Smooth muscle cell (in vitro differentiated cells): ENCODE data around the gene PSME3. TPM values are rescaled to one million over a fixed set of nuclear protein-coding genes. Genes with fewer than 3 reads are reported as not detected.
"Not testable (repeated sequence)": the region's sequence is repeated elsewhere in the genome, so short reads cannot be mapped to it uniquely, and the experiment has no call there.

Source experiments
- DNase-seq: peaks from one replicate; lab custom pipeline; 2025; ENCODE audit not compliant: unreplicated experiment; lab: John Stamatoyannopoulos, UW
- H2AFZ ChIP-seq: fragments of 200-600 bp; sonication (generic); 2 replicates; pipeline ENCODE4 v1.6.0; 2016; ENCODE audit warnings: antibody characterized with exemption, low read depth, mild to moderate bottlenecking
- H3F3A ChIP-seq: fragments of 200-600 bp; sonication (generic); 2 replicates; pipeline ENCODE4 v1.6.0; 2017; ENCODE audit warnings: antibody characterized with exemption, low read depth
- H3K27ac ChIP-seq: fragments of 200-600 bp; sonication (generic); 2 replicates; pipeline ENCODE4 v1.5.1; 2016; ENCODE audit warnings: low read depth, mild to moderate bottlenecking
- H3K27me3 ChIP-seq: fragments of 200-600 bp; sonication (generic); 2 replicates; pipeline ENCODE4 v1.6.1; 2016; ENCODE audit warnings: low read depth, mild to moderate bottlenecking
- H3K36me3 ChIP-seq: fragments of 200-600 bp; sonication (generic); 2 replicates; pipeline ENCODE4 v1.5.1; 2016; ENCODE audit warnings: low read depth
- H3K4me1 ChIP-seq: fragments of 200-600 bp; sonication (generic); 2 replicates; pipeline ENCODE4 v1.5.1; 2016; ENCODE audit warnings: low read depth
- H3K4me2 ChIP-seq: fragments of 200-600 bp; sonication (generic); 2 replicates; pipeline ENCODE4 v1.6.0; 2016; ENCODE audit warnings: mild to moderate bottlenecking
- H3K4me3 ChIP-seq: fragments of 200-600 bp; sonication (generic); 2 replicates; pipeline ENCODE4 v1.5.1; 2016; ENCODE audit warnings: mild to moderate bottlenecking
- H3K79me2 ChIP-seq: fragments of 200-600 bp; sonication (generic); 2 replicates; pipeline ENCODE4 v1.6.0; 2016; ENCODE audit warnings: low read depth, mild to moderate bottlenecking
- H3K9ac ChIP-seq: fragments of 200-600 bp; sonication (generic); 2 replicates; pipeline ENCODE4 v1.6.0; 2016; ENCODE audit warnings: low read depth
- H3K9me3 ChIP-seq: fragments of 200-600 bp; sonication (generic); replicated peaks from 2 replicates; pipeline ENCODE4 v1.5.1; 2016; ENCODE audit warnings: low read depth
- H4K20me1 ChIP-seq: fragments of 200-600 bp; sonication (generic); 2 replicates; pipeline ENCODE4 v1.6.0; 2016; ENCODE audit warnings: low read depth
- WGBS: methylation state at CpG from one replicate; pipeline ENCODE4 v1.1.7; 2016; ENCODE audit warnings: low lambda C conversion rate; 5-methylcytosine and 5-hydroxymethylcytosine counted together
- polyA plus RNA-seq: library from polyadenylated mRNA; unstranded; fragments of >200 nt; fragmentation: Nextera tagmentation; extraction: Ambion mirVana; gene quantifications from 2 replicates; pipeline ENCODE4 v1.2.1, GENCODE V29; 2016
- total RNA-seq: library from RNA; depleted of rRNA; stranded (reverse); fragments of >200 nt; gene quantifications from 2 replicates; pipeline ENCODE4 v1.2.3, GENCODE V29; 2014
- TF ChIP-seq, protein P1 (sequence below): fragments of 200-600 bp; sonication (generic); IDR thresholded peaks from 2 replicates; pipeline ENCODE4 v1.5.1; 2017; ENCODE audit warnings: borderline replicate concordance, mild to moderate bottlenecking, antibody characterized with exemption; ENCODE audit not compliant: insufficient read depth, poor library complexity, severe bottlenecking

The PSME3 gene
- total and polyA plus RNA-seq, 2 experiments from 2014 or later = 67.1 to 85.3 TPM

DNA sequence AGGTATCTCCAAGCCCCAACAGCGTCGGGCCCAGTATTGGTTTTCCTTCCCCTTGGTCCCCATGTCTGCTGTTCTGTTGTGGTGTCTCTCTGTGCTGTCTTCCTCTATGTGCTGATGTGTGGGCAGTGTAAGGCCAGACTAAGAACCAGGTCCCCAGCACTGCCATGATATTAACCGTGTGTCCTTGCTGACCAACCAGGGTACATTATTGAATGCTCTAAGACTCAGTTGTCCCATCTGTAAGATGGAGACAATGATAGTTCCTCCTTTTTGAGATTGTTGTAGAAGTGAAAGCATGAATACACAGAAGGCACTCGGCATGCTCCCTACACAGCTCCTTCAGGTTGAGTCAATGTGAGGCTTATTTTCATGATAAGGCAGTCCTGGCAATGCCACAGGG, 38.5 kb downstream of the PSME3 start:
- TF ChIP-seq, protein P1, sequence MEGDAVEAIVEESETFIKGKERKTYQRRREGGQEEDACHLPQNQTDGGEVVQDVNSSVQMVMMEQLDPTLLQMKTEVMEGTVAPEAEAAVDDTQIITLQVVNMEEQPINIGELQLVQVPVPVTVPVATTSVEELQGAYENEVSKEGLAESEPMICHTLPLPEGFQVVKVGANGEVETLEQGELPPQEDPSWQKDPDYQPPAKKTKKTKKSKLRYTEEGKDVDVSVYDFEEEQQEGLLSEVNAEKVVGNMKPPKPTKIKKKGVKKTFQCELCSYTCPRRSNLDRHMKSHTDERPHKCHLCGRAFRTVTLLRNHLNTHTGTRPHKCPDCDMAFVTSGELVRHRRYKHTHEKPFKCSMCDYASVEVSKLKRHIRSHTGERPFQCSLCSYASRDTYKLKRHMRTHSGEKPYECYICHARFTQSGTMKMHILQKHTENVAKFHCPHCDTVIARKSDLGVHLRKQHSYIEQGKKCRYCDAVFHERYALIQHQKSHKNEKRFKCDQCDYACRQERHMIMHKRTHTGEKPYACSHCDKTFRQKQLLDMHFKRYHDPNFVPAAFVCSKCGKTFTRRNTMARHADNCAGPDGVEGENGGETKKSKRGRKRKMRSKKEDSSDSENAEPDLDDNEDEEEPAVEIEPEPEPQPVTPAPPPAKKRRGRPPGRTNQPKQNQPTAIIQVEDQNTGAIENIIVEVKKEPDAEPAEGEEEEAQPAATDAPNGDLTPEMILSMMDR = no peak
- H3K4me1 ChIP-seq = no peaks in the 10 kb centered on the region
- DNase-seq = no peak

DNA sequence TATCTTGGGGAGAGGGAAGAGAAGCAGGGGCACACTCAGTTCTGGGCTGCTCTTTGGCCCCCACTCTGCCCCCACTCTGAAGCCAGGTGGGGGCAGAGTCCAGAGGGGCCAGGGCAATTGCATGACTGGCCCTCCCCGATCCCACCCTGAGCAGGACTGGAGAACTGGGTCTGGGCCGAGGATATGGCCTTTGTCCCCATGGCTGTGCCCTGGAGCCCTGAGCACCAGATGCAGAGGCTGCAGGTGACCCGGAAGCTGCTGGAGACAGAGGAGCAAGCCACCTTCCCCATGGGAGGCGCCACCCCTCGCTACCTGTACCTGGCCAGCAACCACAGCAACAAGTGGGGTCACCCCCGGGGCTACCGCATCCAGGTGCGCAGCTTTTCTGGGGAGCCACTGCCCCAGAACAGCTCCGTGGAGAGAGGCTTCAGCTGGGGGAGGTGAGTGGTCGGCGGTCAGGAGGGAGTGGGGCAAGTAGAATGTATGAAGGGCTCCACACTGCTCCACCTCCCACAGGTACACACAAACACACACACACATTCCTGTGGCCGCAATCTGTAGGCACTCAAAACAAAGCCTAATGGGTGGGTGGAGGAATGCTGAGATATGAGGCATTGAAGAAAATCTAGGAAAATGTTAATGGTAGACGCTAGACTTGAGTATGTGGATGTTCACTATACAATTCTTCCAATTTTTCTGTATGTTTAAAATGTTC, 39.2 kb downstream of the PSME3 start:
- H3K4me2 ChIP-seq = no peak overlapping the region

More for the DNA sequence above, 38.5 kb downstream of the PSME3 start:
- Histone ChIP-seq H3K27ac (no peak overlapping the region), H3K4me2 (no peak overlapping the region), H3K9ac (no peak overlapping the region), H2AFZ (no peak overlapping the region), H3K4me3 (no peak overlapping the region), H3K36me3 (no peaks in the 10 kb centered on the region), H4K20me1 (no peaks in the 10 kb centered on the region), H3K9me3 (peaks cover 6% of the 10 kb centered on the region), H3F3A (no peaks in the 10 kb centered on the region), H3K27me3 (peaks cover 5% of the 10 kb centered on the region), H3K79me2 (no peaks in the 10 kb centered on the region)
- WGBS = 97% methylated on average over 4 of the region's 4 CpGs

DNA sequence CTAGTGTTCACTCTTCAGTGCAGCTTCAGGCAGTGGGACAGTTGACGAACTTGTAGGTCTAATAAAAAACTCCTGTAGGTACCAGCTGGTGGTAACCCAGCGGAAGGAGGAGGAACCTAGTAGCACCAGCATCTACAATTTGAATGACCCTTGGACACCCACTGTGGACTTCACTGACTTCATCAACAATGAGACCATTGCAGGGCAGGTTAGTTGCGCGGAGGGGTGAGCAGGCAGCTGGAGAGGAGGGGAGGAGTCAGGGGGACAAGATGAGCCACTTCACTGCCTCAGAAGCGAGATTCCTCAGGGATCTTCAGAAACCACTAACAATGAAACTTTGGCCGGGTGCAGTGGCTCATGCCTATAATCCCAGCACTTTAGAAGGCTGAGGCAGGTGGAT, 40.1 kb downstream of the PSME3 start:
- 79% methylated on average over 6 of the region's 6 CpGs for WGBS
- TF ChIP-seq, protein P1 = no peak
- H3K4me1 ChIP-seq = no peaks in the 10 kb centered on the region
- DNase-seq = no peak
- no peak overlapping the region for H2AFZ ChIP-seq
- H3K27me3 ChIP-seq = peaks cover 21% of the 10 kb centered on the region
- no peak overlapping the region for H3K9ac ChIP-seq
- no peaks in the 10 kb centered on the region for H4K20me1 ChIP-seq
- peaks cover 6% of the 10 kb centered on the region for H3K9me3 ChIP-seq
- H3K4me3 ChIP-seq = no peak overlapping the region
- H3F3A ChIP-seq = no peaks in the 10 kb centered on the region
- H3K36me3 ChIP-seq = no peaks in the 10 kb centered on the region
- H3K79me2 ChIP-seq = no peaks in the 10 kb centered on the region
- H3K27ac ChIP-seq = no peak overlapping the region
- H3K4me2 ChIP-seq = no peak overlapping the region

More for the DNA sequence above, 39.2 kb downstream of the PSME3 start:
- H3K79me2 ChIP-seq = no peaks in the 10 kb centered on the region
- no peaks in the 10 kb centered on the region for H3K4me1 ChIP-seq
- no peaks in the 10 kb centered on the region for H4K20me1 ChIP-seq
- WGBS = 87% methylated on average over 11 of the region's 13 CpGs
- H2AFZ ChIP-seq = no peak overlapping the region
- H3K9ac ChIP-seq = no peak overlapping the region
- no peak overlapping the region for H3K4me3 ChIP-seq
- no peak for DNase-seq
- H3F3A ChIP-seq = no peaks in the 10 kb centered on the region
- TF ChIP-seq, protein P1 = no peak
- no peaks in the 10 kb centered on the region for H3K36me3 ChIP-seq
- H3K27me3 ChIP-seq = peaks cover 12% of the 10 kb centered on the region
- H3K9me3 ChIP-seq = peaks cover 6% of the 10 kb centered on the region
- no peak overlapping the region for H3K27ac ChIP-seq

DNA sequence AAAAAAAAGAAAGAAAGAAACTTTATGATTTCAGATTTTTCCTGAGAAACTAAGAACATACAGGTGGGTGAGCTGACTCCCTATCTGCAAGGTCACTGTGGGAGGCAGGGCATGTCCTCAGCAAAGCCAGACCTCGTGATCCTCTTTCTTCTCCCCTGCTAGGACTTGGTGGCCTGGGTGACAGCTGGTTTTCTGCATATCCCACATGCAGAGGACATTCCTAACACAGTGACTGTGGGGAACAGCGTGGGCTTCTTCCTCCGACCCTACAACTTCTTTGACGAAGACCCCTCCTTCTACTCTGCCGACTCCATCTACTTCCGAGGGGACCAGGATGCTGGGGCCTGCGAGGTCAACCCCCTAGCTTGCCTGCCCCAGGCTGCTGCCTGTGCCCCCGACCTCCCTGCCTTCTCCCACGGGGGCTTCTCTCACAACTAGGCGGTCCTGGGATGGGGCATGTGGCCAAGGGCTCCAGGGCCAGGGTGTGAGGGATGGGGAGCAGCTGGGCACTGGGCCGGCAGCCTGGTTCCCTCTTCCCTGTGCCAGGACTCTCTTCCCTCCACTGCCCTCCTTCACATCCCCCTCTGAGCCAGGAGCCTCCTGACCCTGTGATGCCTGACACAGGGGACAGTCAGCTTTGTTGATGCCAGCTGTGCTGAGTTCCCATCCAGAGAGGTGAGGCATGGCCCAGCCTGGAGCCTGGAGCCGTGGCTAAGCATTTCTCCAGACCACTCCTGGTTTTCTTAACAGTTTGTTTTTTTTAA, 40.9 kb downstream of the PSME3 start:
- H3K27ac ChIP-seq = not testable (repeated sequence)

More for the DNA sequence above, 40.9 kb downstream of the PSME3 start:
- H3K36me3 ChIP-seq, H3K4me2 ChIP-seq, H4K20me1 ChIP-seq, H3K4me1 ChIP-seq, H3K9me3 ChIP-seq, H2AFZ ChIP-seq, H3K79me2 ChIP-seq, H3F3A ChIP-seq, H3K4me3 ChIP-seq, H3K9ac ChIP-seq, DNase-seq: not testable (repeated sequence)
- peaks cover 26% of the 10 kb centered on the region for H3K27me3 ChIP-seq
- WGBS = 89% methylated on average over 9 of the region's 12 CpGs
